HG03045 (cell line): Measurements from ENCODE around the gene RBMS3.
"Not testable (repeated sequence)": the region's sequence is repeated elsewhere in the genome, so short reads cannot be mapped to it uniquely, and the experiment has no call there.

ENCODE experiments used
- ATAC-seq: cut with Tn5 transposase; IDR thresholded peaks from one replicate; pipeline ENCODE4 v1.9.1; 2021; ENCODE audit warnings: mild to moderate bottlenecking, moderate library complexity; ENCODE audit not compliant: unreplicated experiment

Gene RBMS3

GRCh38 chr3:29649815-29650547 lies 369.1 kb downstream of the RBMS3 start:
- no peak for ATAC-seq

DNA sequence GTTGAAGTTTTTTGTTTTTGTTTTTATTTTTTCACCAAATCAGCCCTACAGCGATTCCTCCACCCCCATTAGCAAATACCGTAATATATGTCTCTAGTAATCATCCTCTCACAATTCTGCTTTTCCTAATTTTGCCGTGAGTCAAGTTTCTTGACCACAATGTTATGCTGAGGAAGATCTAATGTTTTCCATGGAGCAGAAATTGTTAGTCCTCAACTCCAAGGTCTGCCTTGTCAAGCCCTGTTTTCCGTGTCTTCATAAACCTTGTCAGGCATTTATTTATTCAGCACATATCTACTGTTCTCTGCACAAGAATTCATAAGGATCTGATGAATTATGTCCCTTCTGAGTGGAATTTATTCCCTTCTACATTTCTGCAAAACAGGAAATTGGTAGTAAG lies 372.8 kb downstream of the RBMS3 start:
- no peak for ATAC-seq

- ATAC-seq = no peak
These were observed 374.3 kb downstream of the RBMS3 start for GRCh38 chr3:29655015-29655747.

- no peak for ATAC-seq
These were observed 384.8 kb downstream of the RBMS3 start for GRCh38 chr3:29665688-29666087.

DNA sequence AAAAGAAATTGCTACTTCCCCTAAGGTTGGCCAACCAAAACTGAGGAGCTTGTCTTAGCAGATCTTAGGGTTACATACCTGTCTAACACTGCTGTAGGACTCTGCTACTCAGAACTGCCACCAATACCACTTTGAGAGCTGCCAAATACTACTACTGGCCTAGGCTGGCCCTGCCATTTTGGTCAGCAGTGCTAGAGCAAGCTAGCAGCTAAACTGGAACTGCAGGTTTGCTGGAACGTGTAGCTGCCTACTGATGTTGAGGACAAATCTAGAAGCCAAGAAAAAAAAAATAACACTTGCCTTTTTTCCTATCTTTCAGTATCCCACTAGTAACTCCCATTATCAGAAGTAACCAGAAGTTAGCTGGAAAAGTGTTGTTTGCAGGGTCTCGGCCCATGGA lies 387.4 kb downstream of the RBMS3 start:
- no peak for ATAC-seq

GRCh38 chr3:29668728-29669127 lies 387.9 kb downstream of the RBMS3 start:
- ATAC-seq = no peak

- not testable (repeated sequence) for ATAC-seq
These were observed 389.6 kb downstream of the RBMS3 start for GRCh38 chr3:29670476-29670875.

GRCh38 chr3:29677421-29677820 lies 396.6 kb downstream of the RBMS3 start:
- ATAC-seq = no peak

- ATAC-seq = no peak
These were observed 399.1 kb downstream of the RBMS3 start for GRCh38 chr3:29679944-29680343.

DNA sequence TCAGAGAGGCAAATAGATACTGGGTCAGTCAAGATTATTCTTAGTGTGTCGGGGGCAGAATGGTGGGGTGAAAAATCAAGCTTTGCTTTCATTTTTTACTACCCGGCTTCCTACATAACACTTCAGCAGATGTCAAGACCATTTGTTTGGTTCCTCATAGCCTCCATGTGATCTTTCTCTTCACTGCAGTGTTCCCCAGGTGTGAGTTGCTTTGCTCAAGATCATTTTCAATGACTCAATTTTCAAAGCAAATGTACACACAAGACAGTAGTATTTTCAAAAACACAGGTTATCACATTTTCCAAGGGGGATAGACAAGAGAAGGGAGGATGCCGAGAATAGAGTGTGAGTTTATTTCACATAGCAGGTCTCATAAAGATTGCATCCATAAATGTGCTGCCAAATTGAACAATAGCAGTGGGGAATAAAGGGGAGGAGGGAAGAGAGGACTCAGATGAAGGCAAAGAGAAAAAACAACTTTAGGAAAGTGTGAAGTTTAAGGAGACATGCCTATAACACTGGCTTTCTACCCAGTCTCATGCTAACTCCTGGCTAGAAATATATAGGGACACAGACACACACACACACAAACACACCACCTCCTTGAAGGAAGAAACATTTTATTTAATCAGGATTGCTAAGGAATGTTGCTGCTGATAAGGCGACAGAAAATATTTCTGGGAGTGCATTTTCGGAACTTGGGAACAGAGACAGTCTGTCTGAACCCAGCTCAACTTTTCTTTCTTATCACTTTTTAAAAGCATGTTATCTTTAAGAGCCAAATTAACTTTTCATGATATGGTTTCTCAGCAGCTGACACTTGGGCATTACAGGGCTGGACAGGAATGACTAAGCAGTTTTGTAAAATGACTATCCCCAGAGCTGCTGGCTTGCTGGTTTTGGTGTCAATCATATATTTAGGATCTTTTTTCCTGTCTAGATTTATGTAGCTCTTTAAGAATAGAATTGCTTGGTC lies 402.4 kb downstream of the RBMS3 start:
- ATAC-seq = peak; percentile 43

- ATAC-seq = peak; percentile 97
These were observed 406.2 kb downstream of the RBMS3 start for GRCh38 chr3:29686889-29687592.

- no peak for ATAC-seq
These were observed 409.9 kb downstream of the RBMS3 start for GRCh38 chr3:29690686-29691353.

DNA sequence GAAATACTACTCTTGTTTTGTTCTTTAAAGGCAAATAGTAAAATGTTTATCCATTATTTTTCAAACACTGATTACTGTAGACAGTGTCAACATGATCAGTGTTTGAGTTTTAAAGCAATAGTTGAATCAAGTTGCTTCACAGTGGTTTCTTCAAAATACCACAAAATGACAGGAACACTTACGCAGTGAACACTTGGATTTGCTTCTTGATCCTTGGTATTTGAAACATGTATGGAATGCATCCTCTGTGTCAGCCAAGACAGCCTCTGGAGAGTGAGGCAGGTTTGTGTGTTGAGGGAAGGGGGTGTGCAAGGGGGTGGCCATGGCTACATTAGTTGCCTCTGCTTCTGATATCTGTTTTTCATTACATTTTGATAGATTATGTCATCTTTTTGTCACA lies 413.0 kb downstream of the RBMS3 start:
- no peak for ATAC-seq

DNA sequence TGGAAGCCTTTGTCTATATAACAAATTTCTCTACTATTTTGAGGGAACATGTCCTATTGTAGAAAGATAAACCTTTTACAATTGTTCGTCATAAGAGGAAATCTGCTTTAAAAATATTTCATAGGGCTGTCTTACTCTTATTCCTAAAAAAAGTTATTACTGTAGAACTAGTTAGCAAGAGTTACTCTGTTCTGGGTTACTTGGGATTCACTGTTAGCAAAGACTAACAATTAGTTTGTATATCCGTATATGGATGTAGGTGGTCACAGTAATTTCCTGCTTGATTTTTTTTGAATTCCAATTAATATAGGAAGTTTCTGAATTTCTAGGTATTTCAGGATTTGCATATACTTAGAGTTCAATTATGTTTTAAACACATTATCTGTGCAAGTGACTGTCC lies 413.5 kb downstream of the RBMS3 start:
- no peak for ATAC-seq

DNA sequence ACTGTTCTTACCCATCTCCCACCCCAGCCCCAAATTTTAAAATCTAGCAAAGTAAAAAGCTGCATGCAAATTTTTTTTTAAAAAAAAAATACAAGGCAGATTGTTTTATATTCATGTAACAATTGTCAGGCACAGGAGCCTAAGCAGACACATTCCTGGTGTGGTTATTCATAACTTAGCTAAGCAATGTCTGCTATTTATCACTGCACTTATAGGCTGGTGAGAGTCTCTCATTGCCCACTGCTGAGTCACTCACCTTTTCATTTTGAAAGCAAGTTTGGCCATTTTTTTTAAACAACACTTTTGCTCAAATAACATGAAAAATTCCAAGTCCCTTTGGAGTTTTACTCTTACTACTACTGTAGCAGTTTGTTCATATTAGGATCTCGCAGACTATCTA lies 413.9 kb downstream of the RBMS3 start:
- ATAC-seq = no peak

DNA sequence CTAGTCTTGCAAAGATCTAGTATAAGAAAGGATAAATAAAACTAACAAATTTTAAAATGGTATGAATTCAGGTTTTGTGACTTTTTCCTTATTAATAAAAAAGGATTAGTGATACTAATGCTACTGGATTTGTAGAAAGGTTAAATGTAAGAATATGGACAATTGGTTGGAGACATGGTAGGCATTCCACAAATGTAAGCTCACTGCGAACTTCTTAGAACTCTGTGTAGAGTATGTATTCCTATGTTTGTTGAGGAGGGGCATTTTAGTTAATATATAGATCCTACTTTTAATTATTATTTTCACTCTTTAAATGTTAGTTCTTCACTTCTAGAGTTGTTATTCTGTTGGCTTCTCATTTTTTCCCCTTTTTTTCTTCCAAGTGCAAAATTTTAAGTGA lies 414.3 kb downstream of the RBMS3 start:
- no peak for ATAC-seq

DNA sequence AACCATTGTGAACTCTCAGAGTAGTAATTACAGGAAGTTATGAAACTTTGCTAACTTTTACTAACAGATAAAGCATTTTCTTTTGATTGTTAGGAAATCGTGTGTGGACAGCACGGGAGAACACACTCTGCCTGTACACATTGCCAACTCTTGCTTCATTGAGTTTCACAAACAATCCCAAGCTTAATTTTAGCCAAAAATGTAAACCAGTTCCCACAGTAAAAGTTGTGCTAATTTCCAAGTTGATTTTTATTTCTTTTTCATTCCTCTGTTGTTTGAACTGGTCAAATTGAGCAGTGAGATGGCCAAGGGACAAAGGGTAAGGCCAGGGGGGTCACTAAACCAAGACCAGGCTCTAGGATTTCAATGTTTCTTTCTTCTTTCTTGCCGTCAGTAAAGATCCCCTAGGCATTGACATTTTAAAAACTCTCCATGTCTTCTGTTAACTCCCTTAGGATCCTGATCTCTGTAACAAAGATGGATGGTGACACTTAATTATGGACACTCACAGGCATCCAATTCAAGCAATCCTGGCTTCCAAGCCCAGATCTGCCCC lies 414.9 kb downstream of the RBMS3 start:
- no peak for ATAC-seq

GRCh38 chr3:29696311-29696710 lies 415.4 kb downstream of the RBMS3 start:
- no peak for ATAC-seq

- ATAC-seq = no peak
These were observed 417.1 kb downstream of the RBMS3 start for GRCh38 chr3:29697989-29698388.

DNA sequence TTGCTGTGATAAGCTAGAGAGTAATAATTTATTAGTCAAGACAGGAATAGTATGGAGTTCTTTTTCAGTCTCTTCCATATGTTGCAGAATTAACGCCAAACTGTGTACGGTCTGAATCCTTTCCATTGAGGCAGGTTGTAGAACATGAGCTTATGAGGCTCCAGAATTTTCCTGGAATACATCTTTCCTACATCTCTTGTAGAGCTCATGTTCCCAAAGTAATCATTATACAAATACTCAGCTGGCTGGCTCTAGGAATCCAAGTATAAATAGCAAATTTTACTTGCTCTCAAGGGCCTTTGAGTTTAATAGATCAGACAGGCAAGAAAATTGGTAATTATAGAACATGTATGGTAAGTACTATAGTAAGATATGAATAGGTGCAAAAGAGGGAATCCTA lies 419.4 kb downstream of the RBMS3 start:
- no peak for ATAC-seq
